IMR-90 (cell line): ENCODE data around the gene ORC2. TPM values are rescaled to one million over a fixed set of nuclear protein-coding genes. Genes with fewer than 3 reads are reported as not detected.

ENCODE experiments used
- ATAC-seq: fragments of 200-7000 bp; cut with Tn5 transposase; 2 replicates; pipeline ENCODE4 v1.9.1; 2020; ENCODE audit warnings: low read depth, mild to moderate bottlenecking, moderate library complexity
- BruUV-seq: library from RNA; stranded (reverse); fragments of 400-500 nt; replicated peaks from 2 replicates; lab custom pipeline; 2021; lab: Mats Ljungman, UMichigan
- CTCF ChIA-PET: fragments of 300-600 bp; formaldehyde crosslinking; extraction: SDS; loops from one replicate; lab custom pipeline; 2021; ENCODE audit warnings: antibody characterized with exemption; lab: Yijun Ruan, JAX
- POLR2A ChIA-PET: fragments of 300-600 bp; sonication (Branson Sonifier 250); formaldehyde crosslinking; loops from one replicate; lab custom pipeline; 2022; ENCODE audit warnings: antibody characterized with exemption; ENCODE audit not compliant: unreplicated experiment; lab: Charles Lee
- DNase-seq: peaks from one replicate; pipeline ENCODE4 v3.0.0; 2013
- H2AFZ ChIP-seq: replicated peaks from 2 replicates; pipeline ENCODE3; 2013; ENCODE audit warnings: low read length, mild to moderate bottlenecking; ENCODE audit not compliant: poor library complexity
- H2AK5ac ChIP-seq: 2 replicates; pipeline ENCODE4 v1.6.1; 2013; ENCODE audit warnings: low read depth, low read length, inconsistent platforms
- H2AK9ac ChIP-seq: replicated peaks from 2 replicates; pipeline ENCODE3; 2013; ENCODE audit warnings: mild to moderate bottlenecking, low read depth, low read length, moderate library complexity; ENCODE audit not compliant: poor library complexity
- H2BK120ac ChIP-seq: 2 replicates; pipeline ENCODE4 v1.6.1; 2013; ENCODE audit warnings: low read depth, low read length, inconsistent platforms
- H2BK15ac ChIP-seq: 3 replicates; pipeline ENCODE4 v1.6.1; 2013; ENCODE audit warnings: low read depth, low read length, inconsistent platforms
- H2BK20ac ChIP-seq: 2 replicates; pipeline ENCODE4 v1.6.1; 2013; ENCODE audit warnings: low read depth, mild to moderate bottlenecking, inconsistent platforms, low read length, moderate library complexity
- H2BK5ac ChIP-seq: 2 replicates; pipeline ENCODE4 v1.6.1; 2013; ENCODE audit warnings: mild to moderate bottlenecking, low read depth, low read length, inconsistent platforms; ENCODE audit not compliant: poor library complexity, severe bottlenecking
- H3K14ac ChIP-seq: replicated peaks from 2 replicates; pipeline ENCODE4 v1.6.1; 2013; ENCODE audit warnings: low read depth, low read length, inconsistent platforms
- H3K18ac ChIP-seq: 2 replicates; pipeline ENCODE4 v1.6.1; 2013; ENCODE audit warnings: low read depth, low read length, control low read depth
- H3K23ac ChIP-seq: 2 replicates; pipeline ENCODE4 v1.6.1; 2013; ENCODE audit warnings: low read depth, low read length, inconsistent platforms
- H3K27ac ChIP-seq: 2 replicates; pipeline ENCODE4 v1.5.1; 2013; ENCODE audit warnings: mild to moderate bottlenecking, control low read depth, low read length; ENCODE audit not compliant: insufficient read depth
- H3K27me3 ChIP-seq: 2 replicates; pipeline ENCODE4 v1.6.1; 2013; ENCODE audit warnings: low read length; ENCODE audit not compliant: control insufficient read depth, insufficient read depth
- H3K36me3 ChIP-seq: 2 replicates; pipeline ENCODE4 v1.6.1; 2013; ENCODE audit warnings: low read length, mixed read lengths; ENCODE audit not compliant: control insufficient read depth, insufficient read depth
- H3K4ac ChIP-seq: 2 replicates; pipeline ENCODE4 v1.6.1; 2013; ENCODE audit warnings: low read depth, low read length, inconsistent platforms
- H3K4me1 ChIP-seq: 2 replicates; pipeline ENCODE4 v1.6.1; 2013; ENCODE audit warnings: low read length, mixed read lengths; ENCODE audit not compliant: control insufficient read depth, insufficient read depth
- H3K4me2 ChIP-seq: 2 replicates; pipeline ENCODE4 v1.6.1; 2013; ENCODE audit warnings: low read depth, mild to moderate bottlenecking, control low read depth, low read length, moderate library complexity
- H3K4me3 ChIP-seq: 2 replicates; pipeline ENCODE4 v1.5.1; 2013; ENCODE audit warnings: low read depth, mild to moderate bottlenecking, control low read depth, low read length, moderate library complexity; ENCODE audit not compliant: insufficient read depth
- H3K56ac ChIP-seq: 2 replicates; pipeline ENCODE4 v1.6.1; 2013; ENCODE audit warnings: low read length, inconsistent platforms; ENCODE audit not compliant: insufficient read depth; ENCODE audit errors: extremely low read depth
- H3K79me1 ChIP-seq, 2 experiments: 2 replicates each; pipeline ENCODE4 v1.6.1; 2013; ENCODE audit warnings: low read length in 2 of 2, inconsistent platforms in 1 of 2, low read depth in 1 of 2
- H3K9ac ChIP-seq: 2 replicates; pipeline ENCODE4 v1.6.1; 2013; ENCODE audit warnings: low read depth, low read length, control low read depth
- H3K9me1 ChIP-seq: 2 replicates; pipeline ENCODE4 v1.6.1; 2013; ENCODE audit warnings: low read length, inconsistent platforms; ENCODE audit not compliant: insufficient read depth
- H3K9me3 ChIP-seq: 2 replicates; pipeline ENCODE4 v1.6.1; 2013; ENCODE audit warnings: low read length; ENCODE audit not compliant: control insufficient read depth, insufficient read depth
- H4K20me1 ChIP-seq: 2 replicates; pipeline ENCODE4 v1.6.1; 2013; ENCODE audit warnings: low read length, inconsistent platforms; ENCODE audit not compliant: insufficient read depth
- H4K5ac ChIP-seq: 2 replicates; pipeline ENCODE4 v1.6.1; 2013; ENCODE audit warnings: mild to moderate bottlenecking, low read depth, low read length, control low read depth
- H4K8ac ChIP-seq, 2 experiments: 2 replicates each; pipeline ENCODE4 v1.6.1; 2013; ENCODE audit warnings: low read depth in 2 of 2, low read length in 2 of 2, control low read depth in 1 of 2, inconsistent platforms in 1 of 2
- H4K91ac ChIP-seq: 2 replicates; pipeline ENCODE4 v1.6.1; 2013; ENCODE audit warnings: low read depth, low read length, inconsistent platforms; ENCODE audit not compliant: insufficient read depth
- MAFK ChIP-seq: IDR thresholded peaks from 2 replicates; pipeline ENCODE4 v1.6.1; 2012; ENCODE audit warnings: low read depth, low read length, improper control_type of control experiment
- RAD21 ChIP-seq: IDR thresholded peaks from 2 replicates; pipeline ENCODE4 v1.6.1; 2012; ENCODE audit warnings: low read length, improper control_type of control experiment
- SMC3 ChIP-seq: fragments of 150-350 bp; IDR thresholded peaks from 2 replicates; pipeline ENCODE4 v1.6.1; 2016; ENCODE audit warnings: low read depth, mild to moderate bottlenecking, antibody characterized with exemption, low read length, moderate library complexity
- WGBS, 2 experiments: methylation state at CpG; one replicate each; pipeline versions ENCODE4 v1.1.5 to v1.1.7; 2013; ENCODE audit warnings: missing lambda C conversion rate in 2 of 2; ENCODE audit not compliant: insufficient read length in 1 of 2; ENCODE audit errors: extremely low coverage in 2 of 2; 5-methylcytosine and 5-hydroxymethylcytosine counted together
- dilution Hi-C: fragments of 300-500 bp; cut with HindIII; formaldehyde crosslinking; loops from one replicate; pipeline ENCODE4 v1.14.3; 2018; ENCODE audit warnings: low sequenced_read_pairs; ENCODE audit not compliant: unreplicated experiment
- in situ Hi-C: fragments of 300-500 bp; cut with MboI; formaldehyde crosslinking; loops from 3 replicates; pipeline ENCODE4 v1.14.3; 2019; ENCODE audit warnings: low sequenced_read_pairs, inconsistent platforms, mixed read lengths
- intact Hi-C: fragments of 100-400 bp; cut with micrococcal nuclease; formaldehyde crosslinking; loops from 2 replicates; pipeline ENCODE4 v1.10.0; 2022
- polyA plus RNA-seq, 3 experiments: library from polyadenylated mRNA; depleted of rRNA; stranded (reverse); fragments of >200 nt; gene quantifications; 2 replicates each; pipeline ENCODE4 v1.2.3, GENCODE V29; 2012; ENCODE audit warnings: low replicate concordance in 1 of 3
- total RNA-seq: library from RNA; depleted of rRNA; stranded (reverse); fragments of >200 nt; gene quantifications from 2 replicates; pipeline ENCODE4 v1.2.3, GENCODE V29; 2012
- TF ChIP-seq, protein P1 (sequence below): fragments of 150-350 bp; IDR thresholded peaks from 2 replicates; pipeline ENCODE4 v1.6.1; 2017; ENCODE audit warnings: mild to moderate bottlenecking, antibody characterized with exemption, low read length, low read depth
- TF ChIP-seq, protein P2 (sequence below): conservative IDR thresholded peaks from 2 replicates; pipeline ENCODE4 v1.5.1; 2012; ENCODE audit warnings: mild to moderate bottlenecking, low read depth, low read length, improper control_type of control experiment

The ORC2 gene
- total and polyA plus RNA-seq, 2 of the 4 experiments (the other 2 are of a cell fraction) = 4.4 to 10.0 TPM

- Histone ChIP-seq H3K4me1 (no peaks in the 10 kb centered on the region), H2BK5ac (no peak overlapping the region), H4K20me1 (no peaks in the 10 kb centered on the region), H3K27me3 (no peaks in the 10 kb centered on the region), H2AK5ac (0 out of 2 replicates have a peak overlapping the region, but pooled peaks have one; percentile 8), H3K14ac (no peak overlapping the region), H3K23ac (no peak overlapping the region), H3K18ac (no peak overlapping the region), H4K91ac (no peak overlapping the region), H3K79me1 (peaks cover 3% of the 10 kb centered on the region in 2 experiments; a peak in 2 of 4 replicates), H2AFZ (no peak overlapping the region), H2BK120ac (no peak overlapping the region), H3K27ac (no peak overlapping the region), H2AK9ac (no peak overlapping the region), H3K36me3 (peaks cover 7% of the 10 kb centered on the region), H4K5ac (no peak overlapping the region), H3K4ac (no peak overlapping the region), H3K9me3 (no peaks in the 10 kb centered on the region), H3K9ac (no peak overlapping the region), H3K9me1 (no peaks in the 10 kb centered on the region), H3K4me2 (no peak overlapping the region), H4K8ac (no peak overlapping the region), H3K4me3 (no peak overlapping the region), H2BK20ac (no peak overlapping the region), H2BK15ac (no peak overlapping the region), H3K56ac (no peak overlapping the region)
- BruUV-seq = no TSS peak
- POLR2A ChIA-PET = no interaction called here
- ATAC-seq = peak; percentile 86
- peak; percentile 74 for DNase-seq
- WGBS, 2 experiments = no CpG with 5 or more reads among the region's 2 CpGs
- intact Hi-C loops = loop anchor here (1.0 to 2.0 kb wide), 3 partner anchors 164 to 272 kb away; no protein-coding TSS in a partner anchor
- in situ Hi-C loops = loop anchor here (5.0 kb wide), 2 partner anchors 162 to 272 kb away; no protein-coding TSS in a partner anchor
- dilution Hi-C loops = no loop called here
- TF ChIP-seq MAFK (no peak), RAD21 (peak; percentile 87), SMC3 (peak; percentile 83)
- TF ChIP-seq, protein P1, sequence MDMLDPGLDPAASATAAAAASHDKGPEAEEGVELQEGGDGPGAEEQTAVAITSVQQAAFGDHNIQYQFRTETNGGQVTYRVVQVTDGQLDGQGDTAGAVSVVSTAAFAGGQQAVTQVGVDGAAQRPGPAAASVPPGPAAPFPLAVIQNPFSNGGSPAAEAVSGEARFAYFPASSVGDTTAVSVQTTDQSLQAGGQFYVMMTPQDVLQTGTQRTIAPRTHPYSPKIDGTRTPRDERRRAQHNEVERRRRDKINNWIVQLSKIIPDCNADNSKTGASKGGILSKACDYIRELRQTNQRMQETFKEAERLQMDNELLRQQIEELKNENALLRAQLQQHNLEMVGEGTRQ = no peak
- TF ChIP-seq, protein P2, sequence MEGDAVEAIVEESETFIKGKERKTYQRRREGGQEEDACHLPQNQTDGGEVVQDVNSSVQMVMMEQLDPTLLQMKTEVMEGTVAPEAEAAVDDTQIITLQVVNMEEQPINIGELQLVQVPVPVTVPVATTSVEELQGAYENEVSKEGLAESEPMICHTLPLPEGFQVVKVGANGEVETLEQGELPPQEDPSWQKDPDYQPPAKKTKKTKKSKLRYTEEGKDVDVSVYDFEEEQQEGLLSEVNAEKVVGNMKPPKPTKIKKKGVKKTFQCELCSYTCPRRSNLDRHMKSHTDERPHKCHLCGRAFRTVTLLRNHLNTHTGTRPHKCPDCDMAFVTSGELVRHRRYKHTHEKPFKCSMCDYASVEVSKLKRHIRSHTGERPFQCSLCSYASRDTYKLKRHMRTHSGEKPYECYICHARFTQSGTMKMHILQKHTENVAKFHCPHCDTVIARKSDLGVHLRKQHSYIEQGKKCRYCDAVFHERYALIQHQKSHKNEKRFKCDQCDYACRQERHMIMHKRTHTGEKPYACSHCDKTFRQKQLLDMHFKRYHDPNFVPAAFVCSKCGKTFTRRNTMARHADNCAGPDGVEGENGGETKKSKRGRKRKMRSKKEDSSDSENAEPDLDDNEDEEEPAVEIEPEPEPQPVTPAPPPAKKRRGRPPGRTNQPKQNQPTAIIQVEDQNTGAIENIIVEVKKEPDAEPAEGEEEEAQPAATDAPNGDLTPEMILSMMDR = peak; percentile 76
- CTCF ChIA-PET = interaction anchor here (0.9 to 2.1 kb wide), 4 partner anchors 8 to 272 kb away, joined by 3 to 11 read pairs (median 5); no protein-coding TSS in a partner anchor
Measured at GRCh38 chr2:200905618-200906296, 57.7 kb downstream of the ORC2 start.
